ENCODE data around the gene PAFAH2. TPM values are rescaled to one million over a fixed set of nuclear protein-coding genes. Genes with fewer than 3 reads are reported as not detected.
"Not testable (repeated sequence)": the region's sequence is repeated elsewhere in the genome, so short reads cannot be mapped to it uniquely, and the experiment has no call there.

The PAFAH2 gene
- polyA plus RNA-seq, 1 of the 3 experiments (the other 2 are of a cell fraction) = 10.8 TPM

DNA sequence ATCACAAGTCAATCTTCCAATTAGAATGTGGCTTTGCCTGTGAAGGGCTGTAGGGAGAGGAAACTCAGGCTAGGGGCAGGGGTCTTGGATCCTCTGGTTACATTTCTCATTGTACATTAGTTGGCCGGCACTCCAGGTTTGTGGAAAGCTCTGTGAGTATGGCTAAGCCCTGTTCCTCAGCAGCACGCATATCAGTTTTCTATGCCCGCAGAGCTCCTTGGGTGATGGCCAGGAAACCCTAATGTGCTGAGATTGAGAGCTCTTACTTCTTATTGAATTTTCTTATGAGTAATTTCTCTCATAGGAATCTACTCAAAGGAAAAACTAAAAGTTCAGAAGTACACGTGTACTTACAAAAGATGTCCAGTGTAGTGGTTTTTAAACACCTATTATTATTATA is 60.9 kb downstream of the PAFAH2 start (continued):
- TF ChIP-seq, protein P1, sequence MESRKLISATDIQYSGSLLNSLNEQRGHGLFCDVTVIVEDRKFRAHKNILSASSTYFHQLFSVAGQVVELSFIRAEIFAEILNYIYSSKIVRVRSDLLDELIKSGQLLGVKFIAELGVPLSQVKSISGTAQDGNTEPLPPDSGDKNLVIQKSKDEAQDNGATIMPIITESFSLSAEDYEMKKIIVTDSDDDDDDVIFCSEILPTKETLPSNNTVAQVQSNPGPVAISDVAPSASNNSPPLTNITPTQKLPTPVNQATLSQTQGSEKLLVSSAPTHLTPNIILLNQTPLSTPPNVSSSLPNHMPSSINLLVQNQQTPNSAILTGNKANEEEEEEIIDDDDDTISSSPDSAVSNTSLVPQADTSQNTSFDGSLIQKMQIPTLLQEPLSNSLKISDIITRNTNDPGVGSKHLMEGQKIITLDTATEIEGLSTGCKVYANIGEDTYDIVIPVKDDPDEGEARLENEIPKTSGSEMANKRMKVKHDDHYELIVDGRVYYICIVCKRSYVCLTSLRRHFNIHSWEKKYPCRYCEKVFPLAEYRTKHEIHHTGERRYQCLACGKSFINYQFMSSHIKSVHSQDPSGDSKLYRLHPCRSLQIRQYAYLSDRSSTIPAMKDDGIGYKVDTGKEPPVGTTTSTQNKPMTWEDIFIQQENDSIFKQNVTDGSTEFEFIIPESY (IDR thresholded peaks at IDR 0.05; ENCODE audit: borderline replicate concordance, low read depth) = no peak
- TF ChIP-seq, protein P2, sequence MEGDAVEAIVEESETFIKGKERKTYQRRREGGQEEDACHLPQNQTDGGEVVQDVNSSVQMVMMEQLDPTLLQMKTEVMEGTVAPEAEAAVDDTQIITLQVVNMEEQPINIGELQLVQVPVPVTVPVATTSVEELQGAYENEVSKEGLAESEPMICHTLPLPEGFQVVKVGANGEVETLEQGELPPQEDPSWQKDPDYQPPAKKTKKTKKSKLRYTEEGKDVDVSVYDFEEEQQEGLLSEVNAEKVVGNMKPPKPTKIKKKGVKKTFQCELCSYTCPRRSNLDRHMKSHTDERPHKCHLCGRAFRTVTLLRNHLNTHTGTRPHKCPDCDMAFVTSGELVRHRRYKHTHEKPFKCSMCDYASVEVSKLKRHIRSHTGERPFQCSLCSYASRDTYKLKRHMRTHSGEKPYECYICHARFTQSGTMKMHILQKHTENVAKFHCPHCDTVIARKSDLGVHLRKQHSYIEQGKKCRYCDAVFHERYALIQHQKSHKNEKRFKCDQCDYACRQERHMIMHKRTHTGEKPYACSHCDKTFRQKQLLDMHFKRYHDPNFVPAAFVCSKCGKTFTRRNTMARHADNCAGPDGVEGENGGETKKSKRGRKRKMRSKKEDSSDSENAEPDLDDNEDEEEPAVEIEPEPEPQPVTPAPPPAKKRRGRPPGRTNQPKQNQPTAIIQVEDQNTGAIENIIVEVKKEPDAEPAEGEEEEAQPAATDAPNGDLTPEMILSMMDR (IDR thresholded peaks at IDR 0.05) = no peak

DNA sequence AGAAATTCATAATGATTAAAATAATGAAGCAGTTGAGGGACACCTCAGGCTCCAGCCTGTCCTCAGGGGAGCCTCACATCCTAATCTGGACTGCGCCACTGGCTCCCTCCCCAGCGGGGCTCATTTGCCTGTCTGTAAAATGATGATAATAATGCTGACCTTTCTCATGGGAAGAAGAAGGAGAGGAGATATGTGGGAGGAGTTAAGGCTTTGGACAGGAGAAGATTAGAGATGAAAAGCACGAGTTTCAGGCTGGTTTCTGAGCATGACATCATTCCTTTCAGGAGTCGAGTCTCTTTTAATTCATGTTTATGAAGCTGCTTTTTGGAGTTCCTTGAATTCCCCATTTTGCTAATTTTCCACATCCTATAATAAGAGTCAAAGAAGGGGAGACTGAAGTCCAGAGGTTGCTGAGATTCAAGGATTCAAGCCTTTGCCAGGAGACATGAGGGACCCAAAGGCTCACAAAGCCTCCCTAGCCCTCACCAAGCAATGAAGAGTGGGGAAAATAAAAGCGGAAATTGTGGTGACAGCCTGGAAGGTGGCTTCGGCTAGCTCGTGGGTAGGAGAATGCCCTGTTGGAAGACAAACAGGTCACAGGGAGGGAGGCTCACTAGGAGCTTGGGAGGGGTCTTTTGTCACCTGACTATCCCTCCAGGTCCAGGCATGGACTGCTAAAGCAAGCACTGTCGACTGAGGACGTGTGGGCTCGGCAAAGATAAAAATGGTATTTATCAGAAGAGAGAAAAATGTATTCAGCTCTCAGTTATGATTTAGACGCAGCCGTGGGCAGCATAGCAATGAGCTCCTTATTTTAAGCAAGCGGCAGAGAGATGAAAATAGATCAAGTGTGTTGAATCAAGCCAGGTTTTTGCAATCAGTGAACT is 64.1 kb downstream of the PAFAH2 start:
- H3K9me2 ChIP-seq = no peaks in the 10 kb centered on the region
- no peak overlapping the region for H3K27ac ChIP-seq (ENCODE audit: low read depth in 2 of 2, low read length in 1 of 2)
- no peaks in the 10 kb centered on the region for H3K9me3 ChIP-seq
- 83% methylated on average over 13 of the region's 13 CpGs for whole genome bisulfite sequencing (ENCODE audit: low lambda C conversion rate)
- no peak for TF ChIP-seq RCOR1 (IDR thresholded peaks at IDR 0.05; ENCODE audit: low read length)
- TF ChIP-seq USF2 (IDR thresholded peaks at IDR 0.05; ENCODE audit: borderline replicate concordance, low read depth, low read length) = no peak
- no peak for TF ChIP-seq EZH2phosphoT487 (IDR thresholded peaks at IDR 0.05; ENCODE audit: borderline replicate concordance, low read depth)
- no peaks in the 10 kb centered on the region for H4K20me1 ChIP-seq (ENCODE audit: insufficient read depth)
- no peak overlapping the region for H3K4me2 ChIP-seq
- no peaks in the 10 kb centered on the region for H3K27me3 ChIP-seq (ENCODE audit: insufficient read depth)
- no peaks in the 10 kb centered on the region for H3F3A ChIP-seq (replicated peaks; ENCODE audit: insufficient read depth)
- H2AFZ ChIP-seq (ENCODE audit: low read depth) = no peak overlapping the region
- H3K36me3 ChIP-seq (replicated peaks in 1 of 2; ENCODE audit: control insufficient read depth in 1 of 2, insufficient read depth in 2 of 2, low read length in 1 of 2) = no peaks in the 10 kb centered on the region
- DNase-seq = no peak
- no peak overlapping the region for H3K9ac ChIP-seq
- no peaks in the 10 kb centered on the region for H3K79me2 ChIP-seq (ENCODE audit: insufficient read depth)
- POLR2A ChIA-PET = interaction anchor here (1.4 kb wide), 1 partner anchor 19 kb away, joined by 3 read pairs; no protein-coding TSS in a partner anchor
- no peak overlapping the region for H3K4me3 ChIP-seq (ENCODE audit: low read depth in 2 of 2, low read length in 1 of 2)
- H3K4me1 ChIP-seq (ENCODE audit: control insufficient read depth in 1 of 2, insufficient read depth in 2 of 2, low read depth in 1 of 2, low read length in 1 of 2) = peaks cover 0 to 3% of the 10 kb centered on the region in 2 experiments; a peak in 1 of 4 replicates
- CTCF ChIA-PET = interaction anchor here (0.6 to 1.9 kb wide), 5 partner anchors 11 to 78 kb away, joined by 3 to 5 read pairs (median 3); partner anchors contain the start of gene PAFAH2

- not testable (repeated sequence) for H3F3A ChIP-seq (replicated peaks; ENCODE audit: insufficient read depth); H3K9ac ChIP-seq; H3K9me2 ChIP-seq; H4K20me1 ChIP-seq (ENCODE audit: insufficient read depth); H3K36me3 ChIP-seq (replicated peaks in 1 of 2; ENCODE audit: control insufficient read depth in 1 of 2, insufficient read depth in 2 of 2, low read length in 1 of 2); H3K27ac ChIP-seq (ENCODE audit: low read depth in 2 of 2, low read length in 1 of 2); H3K4me3 ChIP-seq (ENCODE audit: low read depth in 2 of 2, low read length in 1 of 2); H3K4me2 ChIP-seq; DNase-seq; H3K27me3 ChIP-seq (ENCODE audit: insufficient read depth); H2AFZ ChIP-seq (ENCODE audit: low read depth); H3K9me3 ChIP-seq; H3K79me2 ChIP-seq (ENCODE audit: insufficient read depth)
- 76% methylated on average over 12 of the region's 12 CpGs for WGBS (ENCODE audit: low lambda C conversion rate)
- peaks cover 0 to 11% of the 10 kb centered on the region in 2 experiments; a peak in 1 of 4 replicates for H3K4me1 ChIP-seq (ENCODE audit: control insufficient read depth in 1 of 2, insufficient read depth in 2 of 2, low read depth in 1 of 2, low read length in 1 of 2)
- ChIA-PET CTCF (interaction anchor here (1.1 kb wide), 1 partner anchor 65 kb away, joined by 3 read pairs; the partner anchor contains the start of gene PAFAH2), POLR2A (interaction anchor here (1.4 kb wide), 1 partner anchor 20 kb away, joined by 3 read pairs; no protein-coding TSS in a partner anchor)
Observed at GRCh38 chr1:25932811-25933400, 65.0 kb downstream of the PAFAH2 start.

Data from SK-N-SH (cell line).